ENCODE results near the gene ZNF512B. TPM values are rescaled to one million over a fixed set of nuclear protein-coding genes. Genes with fewer than 3 reads are reported as not detected.

ZNF512B gene
- total RNA-seq, 1 experiment from 2014 or later: 10.3 TPM

DNA sequence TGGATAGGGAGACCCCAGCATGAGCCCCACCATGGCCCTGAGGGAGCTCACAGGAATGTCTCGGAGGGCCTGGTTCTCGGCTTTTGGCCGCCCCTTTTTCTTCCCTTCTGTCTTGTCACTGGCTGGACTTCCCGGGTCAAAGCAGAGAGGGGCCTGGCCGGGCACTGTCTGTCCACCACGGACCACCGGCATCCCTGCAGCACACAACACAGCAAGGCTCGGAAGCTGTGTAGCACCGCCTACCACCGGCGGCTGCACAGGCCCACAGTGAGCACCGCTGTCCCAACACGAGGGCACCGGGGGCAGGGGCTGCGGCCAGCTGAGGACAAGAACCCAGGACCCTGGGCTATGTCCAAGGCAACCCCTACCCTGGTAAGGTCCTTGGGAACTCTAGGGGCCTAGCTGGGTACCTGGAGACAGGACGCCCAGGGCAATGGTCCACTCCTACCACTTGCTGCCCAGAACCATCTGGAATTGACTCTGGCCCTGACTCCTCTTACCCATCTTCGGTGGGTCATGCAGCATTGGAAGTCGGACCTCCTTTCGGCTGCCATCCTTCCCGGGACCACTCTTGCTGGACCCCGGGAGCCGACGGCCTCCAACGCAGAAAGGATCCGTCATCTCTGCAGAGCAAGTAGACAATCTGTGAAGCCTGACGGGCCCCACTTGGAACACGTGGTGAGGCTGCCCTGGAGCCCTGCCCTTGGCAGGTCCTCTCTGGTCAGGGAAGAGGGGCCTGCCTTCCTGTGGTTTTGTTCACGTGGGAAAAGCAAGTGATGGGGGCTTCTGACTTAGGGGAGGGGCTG, 2.2 kb downstream of the ZNF512B start:
- no peak overlapping the region for H3K27ac ChIP-seq (ENCODE audit: low read depth, low read length)
- H3K4me3 ChIP-seq (replicated peaks in 1 of 2; ENCODE audit: low read depth in 1 of 2, low read length in 2 of 2): no peak overlapping the region
- peaks cover 4% of the 10 kb centered on the region; the same call in 1 of the 2 replicates for H3K79me2 ChIP-seq (ENCODE audit: insufficient read depth, low read length)
- ChIA-PET CTCF (no interaction called here), POLR2A (interaction anchor here (1.2 kb wide), 1 partner anchor 10 kb away, joined by 5 read pairs; no protein-coding TSS in a partner anchor), RAD21 (ENCODE audit: low non-redundant PET in 1 of 2, low total read pairs in 2 of 2, uncharacterized antibody in 2 of 2, unreplicated experiment in 2 of 2) (no interaction called here)
- H3K9ac ChIP-seq (ENCODE audit: low read length): no peak overlapping the region
- TF ChIP-seq RAD21 (IDR thresholded peaks at IDR 0.05; ENCODE audit: low read depth) (no peak), ELF1 (IDR thresholded peaks at IDR 0.05; ENCODE audit: borderline replicate concordance, low read depth) (no peak), SRF (IDR thresholded peaks at IDR 0.05; ENCODE audit: low read depth) (no peak), JUND (IDR thresholded peaks at IDR 0.05) (no peak), TCF7L2 (IDR thresholded peaks at IDR 0.05; ENCODE audit: borderline replicate concordance, extremely low read depth, insufficient read depth, insufficient read length) (no peak), POLR2AphosphoS5 (IDR thresholded peaks at IDR 0.05; ENCODE audit: low read depth, low read length) (no peak)
- H3K4me1 ChIP-seq (ENCODE audit: control insufficient read depth in 1 of 2, insufficient read depth in 2 of 2, low read length in 2 of 2): peaks cover 15 to 20% of the 10 kb centered on the region in 2 experiments; a peak in 3 of 4 replicates
- no TSS peak for BruUV-seq (replicated peaks)
- intact Hi-C loops (cut with micrococcal nuclease): no loop called here
- no peaks in the 10 kb centered on the region for H3K27me3 ChIP-seq (ENCODE audit: insufficient read depth, low read length)
- H3K4me2 ChIP-seq (ENCODE audit: low read length): no peak overlapping the region
- no peak for DNase-seq (ENCODE audit: low read depth, low spot score)
- H4K20me1 ChIP-seq (ENCODE audit: insufficient read depth): no peaks in the 10 kb centered on the region
- H2AFZ ChIP-seq (ENCODE audit: low read depth, low read length, poor library complexity, severe bottlenecking): no peak overlapping the region
- no peaks in the 10 kb centered on the region for H3K9me2 ChIP-seq (ENCODE audit: insufficient read depth)
- H3K36me3 ChIP-seq (ENCODE audit: control insufficient read depth in 1 of 2, insufficient read depth in 2 of 2, low read length in 2 of 2): peaks cover 0 to 5% of the 10 kb centered on the region in 2 experiments; a peak in 1 of 4 replicates
- no peak for ATAC-seq
- H3K9me3 ChIP-seq (ENCODE audit: control insufficient read depth in 1 of 2, insufficient read depth in 1 of 2, low read depth in 1 of 2, low read length in 2 of 2): no peaks in the 10 kb centered on the region

DNA sequence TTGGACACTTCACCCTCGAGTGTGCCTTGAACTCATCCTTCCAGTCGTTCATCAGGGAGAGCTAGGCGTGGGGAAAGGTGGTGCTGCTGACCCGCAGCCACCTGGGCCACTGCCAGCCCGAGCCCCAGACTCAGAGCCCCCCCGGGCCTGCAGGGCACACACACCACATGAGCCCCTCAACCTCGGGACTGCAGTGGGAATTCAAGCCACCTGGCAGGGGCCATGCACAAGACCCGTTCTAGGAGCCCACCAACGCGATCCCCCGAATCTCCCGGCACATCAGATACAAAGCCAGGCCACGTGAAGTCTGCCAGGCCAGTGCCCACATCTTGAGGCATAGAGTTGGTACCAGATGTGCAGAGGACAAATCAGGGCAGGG, 2.8 kb downstream of the ZNF512B start:
- TF ChIP-seq ELF1 (IDR thresholded peaks at IDR 0.05; ENCODE audit: borderline replicate concordance, low read depth) (no peak), EZH2phosphoT487 (IDR thresholded peaks at IDR 0.05; ENCODE audit: borderline replicate concordance) (no peak), YY1 (IDR thresholded peaks at IDR 0.05; ENCODE audit: extremely low read depth, insufficient replicate concordance, low read depth, low read length) (no peak), POLR2A (IDR thresholded peaks at IDR 0.05; ENCODE audit: borderline replicate concordance, extremely low read depth, insufficient read depth, insufficient read length) (no peak), FOSL1 (IDR thresholded peaks at IDR 0.05; ENCODE audit: low read depth) (no peak), EGR1 (IDR thresholded peaks at IDR 0.05; ENCODE audit: low read depth) (no peak), POLR2AphosphoS5 (IDR thresholded peaks at IDR 0.05; ENCODE audit: low read depth, low read length) (no peak)
- ChIA-PET POLR2A (interaction anchor here (1.2 kb wide), 1 partner anchor 9 kb away, joined by 5 read pairs; no protein-coding TSS in a partner anchor), CTCF (no interaction called here), RAD21 (ENCODE audit: low non-redundant PET in 1 of 2, low total read pairs in 2 of 2, uncharacterized antibody in 2 of 2, unreplicated experiment in 2 of 2) (no interaction called here)
- intact Hi-C loops (cut with micrococcal nuclease): no loop called here
- Histone ChIP-seq H3K9ac (ENCODE audit: low read length) (no peak overlapping the region), H3K27me3 (ENCODE audit: insufficient read depth, low read length) (no peaks in the 10 kb centered on the region), H3K79me2 (ENCODE audit: insufficient read depth, low read length) (peaks cover 4% of the 10 kb centered on the region; the same call in 1 of the 2 replicates), H2AFZ (ENCODE audit: low read depth, low read length, poor library complexity, severe bottlenecking) (no peak overlapping the region), H3K4me2 (ENCODE audit: low read length) (no peak overlapping the region), H3K9me2 (ENCODE audit: insufficient read depth) (no peaks in the 10 kb centered on the region), H3K36me3 (ENCODE audit: control insufficient read depth in 1 of 2, insufficient read depth in 2 of 2, low read length in 2 of 2) (peaks cover 0 to 5% of the 10 kb centered on the region in 2 experiments; a peak in 2 of 4 replicates), H3K27ac (ENCODE audit: low read depth, low read length) (no peak overlapping the region), H3K4me1 (ENCODE audit: control insufficient read depth in 1 of 2, insufficient read depth in 2 of 2, low read length in 2 of 2) (peaks cover 15 to 20% of the 10 kb centered on the region in 2 experiments; a peak in 3 of 4 replicates), H3K9me3 (ENCODE audit: control insufficient read depth in 1 of 2, insufficient read depth in 1 of 2, low read depth in 1 of 2, low read length in 2 of 2) (no peaks in the 10 kb centered on the region), H4K20me1 (ENCODE audit: insufficient read depth) (no peaks in the 10 kb centered on the region), H3K4me3 (replicated peaks in 1 of 2; ENCODE audit: low read depth in 1 of 2, low read length in 2 of 2) (no peak overlapping the region)
- ATAC-seq (no peak), DNase-seq (ENCODE audit: low read depth, low spot score) (no peak)
- no TSS peak for BruUV-seq (replicated peaks)

All from HCT116 (cell line).